ENCODE data around the gene SUCO. TPM values are rescaled to one million over a fixed set of nuclear protein-coding genes. Genes with fewer than 3 reads are reported as not detected.
"Not testable (repeated sequence)": the region's sequence is repeated elsewhere in the genome, so short reads cannot be mapped to it uniquely, and the experiment has no call there.

SUCO gene
- polyA plus RNA-seq, 10 donors = 27.8 to 46.6 (median 34.8) TPM

DNA sequence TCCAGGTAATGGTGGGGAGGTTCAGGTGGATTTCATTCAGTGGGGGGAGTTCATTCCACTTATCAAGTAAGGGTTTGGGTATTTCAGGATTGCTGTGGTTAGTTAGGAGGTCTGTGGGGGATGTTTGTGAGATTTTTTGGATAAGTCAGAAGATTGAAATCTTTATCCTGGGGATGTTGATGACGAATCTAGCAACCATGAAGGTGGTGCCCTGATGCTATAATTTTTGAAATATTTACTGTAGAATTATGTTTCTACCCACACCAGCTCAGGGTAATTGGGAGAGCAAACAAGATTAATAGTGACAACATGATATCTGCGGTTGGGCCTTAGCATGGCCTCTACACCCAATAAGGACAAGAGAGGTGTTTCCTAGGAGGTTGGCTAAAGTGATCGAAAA lies 28.3 kb downstream of the SUCO start:
- DNase-seq = peak in 1 of 3 donors; percentile 26

DNA sequence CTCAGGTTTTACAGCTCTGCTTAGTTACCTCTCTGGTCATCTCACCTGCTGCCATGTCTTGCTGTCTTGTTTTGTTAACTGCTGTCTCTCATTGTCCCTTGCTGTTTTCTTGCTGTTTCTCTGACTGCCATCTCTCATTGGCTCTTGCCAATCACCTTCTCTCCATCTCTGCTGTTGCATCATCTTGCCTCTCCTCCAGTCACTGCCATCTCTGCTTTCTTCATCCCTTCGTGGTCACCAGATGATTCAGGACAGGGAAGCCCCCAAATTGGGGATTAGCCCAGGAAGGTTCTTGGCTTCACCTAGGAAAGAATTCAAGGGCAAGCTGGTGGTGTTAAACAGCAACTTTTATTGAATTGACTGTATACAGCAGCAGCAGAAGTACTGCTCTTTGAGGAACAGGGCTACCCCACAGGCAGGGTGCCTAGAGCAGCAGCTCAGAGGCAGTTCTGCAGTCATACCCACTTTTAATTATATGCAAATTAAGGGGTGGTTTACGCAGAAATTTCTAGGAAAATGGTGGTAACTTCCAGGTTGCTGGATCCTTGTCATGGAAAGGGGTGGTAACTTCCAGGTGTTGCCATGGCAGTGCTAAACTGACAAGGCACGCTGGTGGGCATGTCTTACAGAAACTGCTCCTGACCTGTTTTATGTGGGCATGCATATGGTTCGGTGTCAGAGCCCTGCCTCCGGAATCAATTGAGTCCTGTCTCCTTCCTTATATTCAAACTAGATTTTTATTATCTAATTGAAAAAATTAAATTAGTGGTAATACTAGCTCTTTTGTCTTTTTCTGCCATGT lies 33.4 kb downstream of the SUCO start:
- DNase-seq = no peak

DNA sequence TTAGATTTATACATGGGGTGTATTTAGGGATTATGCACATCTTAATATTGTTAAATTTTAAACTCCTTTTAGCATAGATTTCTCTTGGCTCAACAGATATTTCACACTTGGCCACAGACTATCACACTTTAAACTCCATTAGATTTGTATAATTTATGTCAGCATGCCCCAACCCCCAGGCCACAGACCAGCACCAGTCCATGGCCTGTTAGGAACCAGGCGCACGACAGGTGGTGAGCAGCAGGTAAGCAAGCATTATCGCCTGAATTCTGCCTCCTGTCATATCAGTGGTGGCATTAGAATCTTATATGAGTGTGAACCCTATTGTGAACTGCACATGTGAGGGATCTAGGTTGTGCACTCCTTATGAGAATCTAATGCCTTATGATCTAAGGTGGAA lies 34.8 kb downstream of the SUCO start:
- DNase-seq = no peak

DNA sequence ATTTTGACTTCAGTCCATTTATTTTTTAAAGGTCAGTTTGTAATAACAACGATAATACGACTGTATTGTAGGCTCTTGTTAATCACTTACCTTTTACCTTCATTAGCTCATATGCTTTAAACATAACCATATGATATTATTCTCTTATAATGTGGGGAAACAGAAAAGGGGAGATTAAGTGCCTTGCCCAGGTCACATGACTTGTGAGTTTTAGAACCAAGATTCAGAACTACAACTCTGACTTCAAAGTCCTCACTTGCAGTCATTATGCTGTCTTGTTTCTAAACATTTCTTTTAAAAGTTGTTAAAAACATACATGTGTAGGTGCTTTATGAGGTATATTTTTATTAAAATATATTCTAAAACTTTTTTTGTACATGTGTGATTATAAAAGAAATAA lies 41.1 kb downstream of the SUCO start:
- DNase-seq = no peak

DNA sequence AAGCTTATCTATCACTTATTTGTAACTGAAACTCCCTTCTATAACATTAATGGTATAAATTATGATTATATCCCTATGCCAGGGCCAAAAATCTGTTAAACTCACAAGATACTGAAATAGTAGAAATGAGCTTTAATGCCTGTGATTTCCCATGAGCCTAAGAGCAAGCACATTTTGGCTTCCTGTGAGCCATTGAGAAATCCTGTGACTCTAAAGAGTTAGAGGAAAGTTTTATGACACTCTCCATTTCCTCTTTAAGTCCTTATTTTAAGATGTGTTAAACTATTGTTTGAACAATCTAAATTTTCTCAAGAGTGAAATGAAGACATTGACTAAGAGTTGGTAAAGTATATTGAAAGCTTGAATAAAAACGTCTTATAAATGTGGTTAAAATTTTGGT lies 45.6 kb downstream of the SUCO start:
- DNase-seq = no peak

DNA sequence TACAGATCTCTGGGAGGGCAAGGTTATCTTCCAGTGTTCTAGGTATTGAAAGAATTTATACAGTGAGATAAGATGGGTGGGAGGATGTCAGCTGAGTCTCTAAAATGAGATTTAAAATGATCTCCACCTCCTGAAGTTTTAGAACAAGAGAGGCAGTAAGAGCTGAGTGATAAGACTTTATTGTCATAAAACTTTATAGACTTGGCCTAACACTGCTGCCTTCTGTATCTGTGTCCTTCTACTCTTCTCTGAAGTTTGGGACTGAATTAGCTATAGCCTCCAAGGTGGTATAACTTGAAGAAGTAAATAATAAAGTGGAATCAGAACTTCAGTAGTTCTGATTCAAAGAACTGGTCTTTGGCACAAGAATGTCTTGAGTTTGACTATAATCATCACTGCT lies 48.3 kb downstream of the SUCO start:
- DNase-seq = no peak

DNA sequence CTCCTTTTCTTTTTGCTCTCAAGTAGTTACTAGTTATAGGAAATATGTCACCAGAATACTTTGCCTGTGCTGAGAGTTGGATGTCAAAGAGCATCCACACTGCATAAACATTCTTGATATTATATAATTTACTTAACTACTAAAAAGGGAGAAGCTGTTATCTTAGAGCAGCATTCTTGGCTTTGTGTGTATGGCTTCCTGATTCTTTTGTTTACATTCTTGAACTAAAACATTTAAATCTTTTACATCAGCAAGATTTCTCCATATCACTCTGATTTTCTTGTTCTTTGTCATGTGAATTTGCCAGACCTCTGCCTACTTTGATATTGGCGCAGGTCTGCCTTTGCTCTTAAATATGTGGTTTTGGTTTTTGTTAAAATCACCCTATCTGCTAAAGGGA lies 48.8 kb downstream of the SUCO start:
- no peak for DNase-seq

DNA sequence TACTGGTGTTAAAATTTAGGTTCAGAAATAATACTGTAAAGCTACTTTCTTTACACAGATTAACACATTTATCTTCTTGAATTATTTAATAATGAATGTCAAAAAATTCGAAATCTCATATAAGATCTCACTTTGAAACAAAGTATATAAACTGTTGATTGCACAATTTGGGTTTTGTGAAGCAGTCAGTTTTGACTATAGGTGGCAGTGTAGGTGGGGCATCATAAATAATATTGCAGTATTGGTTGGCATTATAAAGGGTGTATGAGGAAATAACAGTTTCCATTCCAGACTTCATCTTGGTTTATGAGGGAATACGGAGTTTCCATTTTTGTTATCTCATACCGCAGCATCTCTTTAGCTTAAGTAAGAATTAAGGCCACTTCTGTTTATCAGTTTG lies 49.9 kb downstream of the SUCO start:
- no peak for DNase-seq

DNA sequence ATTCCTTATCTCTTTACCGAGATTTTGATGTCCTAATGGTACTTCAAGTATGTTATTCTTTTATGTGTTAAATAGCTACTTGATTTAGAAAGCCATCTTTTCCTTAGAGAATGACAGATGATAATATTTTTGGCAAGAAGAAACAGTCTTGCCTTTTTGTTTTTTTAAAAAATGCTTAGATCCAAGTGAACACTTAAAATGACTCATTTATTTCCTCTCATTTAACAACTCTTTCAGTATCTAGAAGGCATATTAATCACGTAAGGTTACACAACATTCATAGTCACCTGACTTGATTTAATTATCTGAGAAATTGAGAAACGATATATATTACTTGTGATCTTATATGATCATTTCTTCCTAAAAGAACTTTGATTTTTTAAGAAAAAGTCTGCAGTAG lies 52.4 kb downstream of the SUCO start:
- no peak for DNase-seq

DNA sequence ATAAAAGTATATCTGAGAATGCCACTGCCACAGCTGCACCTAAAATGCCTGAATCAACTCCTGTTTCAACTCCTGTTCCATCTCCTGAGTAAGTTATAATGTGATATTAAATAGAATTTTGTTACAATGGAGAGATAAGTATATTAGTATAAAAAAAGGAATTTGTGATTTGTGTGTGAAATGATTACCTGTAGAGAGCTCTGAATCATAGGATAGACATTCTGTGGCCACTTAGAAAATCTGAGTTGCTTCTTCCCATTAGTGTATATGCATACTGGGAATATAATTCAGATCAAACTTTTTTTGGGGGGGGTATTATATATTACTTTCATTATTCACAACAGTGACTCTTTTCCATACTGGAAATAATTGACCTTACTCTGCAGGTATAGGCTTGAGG lies 52.9 kb downstream of the SUCO start:
- no peak for DNase-seq

DNA sequence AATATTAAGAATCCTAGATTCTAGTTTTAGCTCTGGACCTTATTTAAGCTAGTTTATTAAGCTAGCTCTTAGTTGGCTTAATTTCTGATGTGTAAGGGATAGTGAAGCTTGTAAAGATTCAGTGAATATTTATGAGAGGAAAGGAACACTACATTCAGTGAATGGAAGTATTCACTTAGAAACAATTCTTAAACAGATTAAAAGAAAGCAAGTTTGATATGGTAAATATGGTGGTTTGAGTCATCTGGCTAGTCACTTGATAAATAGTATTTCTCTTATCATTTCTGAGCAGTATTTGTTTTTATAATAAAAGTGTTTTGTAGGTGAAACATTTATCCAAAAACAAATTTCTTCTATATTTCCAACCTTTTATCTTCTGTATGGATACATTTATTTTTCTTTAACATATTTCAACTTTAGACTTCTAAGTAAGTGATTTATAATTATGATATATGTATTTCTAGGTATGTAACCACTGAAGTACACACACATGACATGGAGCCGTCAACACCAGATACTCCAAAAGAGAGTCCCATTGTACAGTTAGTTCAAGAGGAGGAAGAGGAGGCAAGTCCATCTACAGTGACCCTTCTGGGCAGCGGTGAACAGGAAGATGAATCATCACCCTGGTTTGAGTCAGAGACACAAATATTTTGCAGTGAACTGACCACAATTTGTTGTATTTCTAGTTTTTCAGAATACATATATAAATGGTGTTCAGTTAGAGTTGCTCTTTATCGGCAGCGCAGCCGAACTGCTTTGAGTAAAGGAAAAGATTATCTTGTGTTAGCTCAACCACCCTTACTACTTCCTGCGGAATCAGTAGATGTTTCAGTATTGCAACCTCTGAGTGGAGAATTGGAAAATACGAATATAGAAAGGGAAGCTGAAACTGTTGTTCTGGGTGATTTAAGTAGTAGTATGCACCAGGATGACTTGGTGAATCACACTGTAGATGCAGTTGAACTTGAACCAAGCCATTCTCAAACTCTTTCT lies 55.6 kb downstream of the SUCO start:
- DNase-seq = peak in 1 of 3 donors; percentile 31

DNA sequence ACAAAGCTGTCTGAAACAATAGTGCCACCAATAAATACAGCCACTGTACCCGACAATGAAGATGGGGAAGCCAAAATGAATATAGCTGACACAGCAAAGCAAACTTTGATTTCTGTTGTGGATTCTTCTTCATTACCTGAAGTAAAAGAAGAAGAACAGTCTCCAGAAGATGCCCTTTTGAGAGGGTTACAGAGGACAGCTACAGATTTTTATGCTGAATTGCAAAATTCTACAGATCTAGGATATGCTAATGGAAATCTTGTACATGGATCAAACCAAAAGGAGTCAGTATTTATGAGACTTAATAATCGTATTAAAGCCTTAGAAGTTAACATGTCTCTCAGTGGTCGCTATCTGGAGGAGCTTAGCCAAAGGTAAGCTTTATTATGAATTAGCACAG lies 56.6 kb downstream of the SUCO start:
- no peak for DNase-seq

DNA sequence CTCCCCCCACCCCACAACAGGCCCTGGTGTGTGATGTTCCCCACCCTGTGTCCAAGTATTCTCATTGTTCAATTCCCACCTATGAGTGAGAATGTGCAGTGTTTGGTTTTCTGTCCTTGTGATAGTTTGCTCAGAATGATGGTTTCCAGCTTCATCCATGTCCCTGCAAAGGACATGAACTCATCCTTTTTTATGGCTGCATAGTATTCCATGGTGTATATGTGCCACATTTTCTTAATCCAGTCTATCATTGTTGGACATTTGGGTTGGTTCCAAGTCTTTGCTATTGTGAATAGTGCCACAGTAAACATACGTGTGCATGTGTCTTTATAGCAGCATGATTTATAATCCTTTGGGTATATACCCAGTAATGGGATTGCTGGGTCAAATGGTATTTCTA lies 58.5 kb downstream of the SUCO start:
- DNase-seq = not testable (repeated sequence)

DNA sequence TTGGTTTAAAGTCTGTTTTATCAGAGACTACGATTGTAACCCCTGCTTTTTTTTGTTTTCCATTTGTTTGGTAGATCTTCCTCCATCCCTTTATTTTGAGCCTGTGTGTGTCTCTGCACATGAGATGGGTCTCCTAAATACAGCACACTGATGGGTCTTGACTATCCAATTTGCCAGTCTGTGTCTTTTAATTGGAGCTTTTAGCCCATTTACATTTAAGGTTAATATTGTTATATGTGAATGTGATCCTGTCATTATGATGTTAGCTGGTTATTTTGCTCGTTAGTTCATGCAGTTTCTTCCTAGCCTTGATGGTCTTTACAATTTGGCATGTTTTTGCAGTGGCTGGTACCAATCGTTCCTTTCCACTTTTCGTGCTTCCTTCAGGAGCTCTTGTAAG lies 62.1 kb downstream of the SUCO start:
- DNase-seq = not testable (repeated sequence)

DNA sequence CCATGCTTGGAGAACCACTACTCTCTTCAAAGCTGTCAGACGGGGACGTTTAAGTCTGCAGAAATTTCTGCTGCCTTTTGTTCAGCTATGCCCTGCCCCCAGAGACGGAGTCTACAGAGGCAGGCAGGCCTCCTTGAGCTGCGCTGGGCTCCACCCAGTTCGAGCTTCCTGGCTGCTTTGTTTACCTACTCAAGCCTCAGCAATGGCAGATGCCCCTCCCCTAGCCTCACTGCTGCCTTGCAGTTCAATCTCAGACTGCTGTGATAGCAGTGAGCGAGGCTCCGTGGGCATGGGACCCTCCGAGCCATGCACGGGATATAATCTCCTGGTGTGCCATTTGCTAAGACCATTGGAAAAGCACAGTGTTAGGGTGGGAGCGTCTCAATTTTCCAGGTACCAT lies 63.8 kb downstream of the SUCO start:
- not testable (repeated sequence) for DNase-seq

DNA sequence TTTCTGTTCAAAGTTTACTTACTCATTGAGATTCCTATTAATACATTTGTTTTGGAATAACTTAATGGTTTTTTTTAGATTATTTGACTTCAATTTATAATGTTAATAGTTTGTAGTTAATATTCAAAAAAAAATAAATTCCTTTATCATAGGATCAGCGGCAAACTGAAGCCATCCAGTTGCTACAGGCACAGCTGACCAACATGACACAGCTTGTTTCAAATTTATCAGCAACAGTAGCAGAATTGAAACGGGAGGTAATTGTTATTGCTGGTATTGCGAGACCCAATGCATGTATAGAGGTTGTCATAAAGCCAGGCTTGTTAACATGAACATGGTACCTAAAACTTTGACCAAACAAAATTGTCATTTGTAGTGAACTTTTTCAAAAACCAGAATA lies 67.0 kb downstream of the SUCO start:
- DNase-seq = no peak

DNA sequence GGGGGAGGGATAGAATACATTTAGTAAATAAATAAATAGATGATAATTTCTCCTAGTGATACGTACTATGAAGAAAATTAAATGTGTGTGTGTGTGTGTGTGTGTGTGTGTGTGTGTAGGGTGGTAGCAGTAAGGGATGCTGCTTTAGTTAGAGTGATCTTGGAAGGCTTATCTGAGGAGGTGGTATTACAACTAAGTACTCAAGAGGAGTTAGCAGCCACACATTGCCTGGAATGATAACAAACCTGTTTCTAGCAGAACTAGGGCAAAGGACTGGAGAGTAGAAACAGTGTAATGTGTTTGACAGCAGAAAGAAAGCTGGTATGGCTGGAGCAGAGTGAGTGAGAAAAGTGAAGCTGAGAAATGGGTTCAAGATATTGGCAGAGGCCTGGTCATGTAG lies 67.7 kb downstream of the SUCO start:
- no peak for DNase-seq

DNA sequence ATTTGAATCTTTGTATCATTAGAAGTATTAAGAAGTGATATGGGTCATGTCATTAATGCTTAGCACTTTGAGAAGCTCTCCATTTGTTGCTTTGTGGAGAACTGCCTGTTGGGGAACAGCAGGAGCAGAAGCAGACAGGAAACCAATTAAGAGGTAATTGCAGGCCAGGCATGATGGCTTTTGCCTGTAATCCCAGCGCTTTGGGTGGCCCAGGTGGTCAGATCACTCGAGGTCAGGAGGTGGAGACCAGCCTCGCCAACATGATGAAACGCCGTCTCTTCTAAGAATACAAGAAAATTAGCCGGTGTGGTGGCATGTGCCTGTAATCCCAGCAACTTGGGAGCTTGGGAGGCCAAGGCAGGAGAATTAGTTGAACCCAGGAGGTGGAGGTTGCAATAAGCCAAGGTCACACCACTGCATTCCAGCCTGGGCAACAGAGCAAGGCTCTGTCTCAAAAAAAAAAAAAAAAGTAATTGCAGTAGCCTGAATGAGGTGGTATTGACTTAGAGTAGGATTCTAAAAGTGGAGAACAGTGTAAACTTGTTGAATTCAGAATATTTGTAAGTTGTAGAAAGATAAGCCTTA lies 68.2 kb downstream of the SUCO start:
- DNase-seq = no peak

DNA sequence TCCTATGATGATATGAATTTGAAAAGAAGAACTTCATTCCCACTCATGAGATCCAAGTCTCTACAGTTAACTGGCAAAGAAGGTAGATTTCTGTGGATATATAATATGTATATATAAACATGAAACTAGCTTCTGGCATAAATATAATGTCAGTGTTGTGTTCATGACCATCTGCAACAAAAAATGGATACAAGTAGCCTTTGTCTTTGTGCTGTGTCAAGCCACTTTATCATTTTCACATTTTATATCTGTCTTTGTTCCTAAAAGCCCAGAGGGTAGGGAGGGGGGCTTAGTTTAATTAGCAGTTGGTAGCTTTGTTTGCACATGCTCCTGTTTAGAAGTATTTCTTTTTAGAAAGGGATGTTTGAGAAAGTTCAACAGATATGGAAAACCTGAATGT lies 69.8 kb downstream of the SUCO start:
- no peak for DNase-seq

DNA sequence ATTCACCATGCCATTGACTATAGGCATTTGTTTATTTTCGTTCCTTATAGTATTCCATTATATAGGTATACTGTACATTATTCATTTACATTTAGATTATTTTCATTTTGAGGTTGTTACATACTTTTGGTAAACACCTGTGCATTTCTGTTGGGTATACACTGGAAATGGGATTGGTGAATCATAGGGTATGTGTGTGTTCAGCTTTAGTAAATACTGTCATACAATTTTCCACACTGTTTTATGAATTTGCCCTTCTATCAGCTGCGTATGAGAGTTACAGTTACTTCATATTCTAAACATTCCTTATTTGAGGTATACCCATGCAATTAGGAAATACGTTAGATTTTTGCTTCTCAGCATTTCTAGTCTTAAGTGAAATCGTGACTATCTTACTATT lies 70.9 kb downstream of the SUCO start:
- no peak for DNase-seq

DNA sequence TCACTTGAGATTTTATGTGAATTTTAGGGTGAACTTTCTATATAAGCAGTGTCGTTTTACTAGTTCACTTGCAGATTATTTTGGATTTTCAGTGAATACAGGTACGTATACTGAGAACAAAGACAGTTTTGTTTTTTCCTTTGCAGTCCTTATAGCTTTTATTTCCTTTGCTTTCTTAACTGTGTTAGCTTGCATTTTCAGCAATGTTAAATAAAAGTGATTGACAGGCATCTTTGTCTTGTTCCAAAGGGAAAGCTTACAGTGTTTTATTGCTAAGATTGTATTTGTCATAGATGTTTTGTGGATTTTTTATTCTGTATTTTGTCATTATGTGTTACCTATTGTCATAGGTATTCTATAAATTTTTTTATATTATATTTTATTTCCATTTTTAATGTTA lies 72.7 kb downstream of the SUCO start:
- DNase-seq = no peak

DNA sequence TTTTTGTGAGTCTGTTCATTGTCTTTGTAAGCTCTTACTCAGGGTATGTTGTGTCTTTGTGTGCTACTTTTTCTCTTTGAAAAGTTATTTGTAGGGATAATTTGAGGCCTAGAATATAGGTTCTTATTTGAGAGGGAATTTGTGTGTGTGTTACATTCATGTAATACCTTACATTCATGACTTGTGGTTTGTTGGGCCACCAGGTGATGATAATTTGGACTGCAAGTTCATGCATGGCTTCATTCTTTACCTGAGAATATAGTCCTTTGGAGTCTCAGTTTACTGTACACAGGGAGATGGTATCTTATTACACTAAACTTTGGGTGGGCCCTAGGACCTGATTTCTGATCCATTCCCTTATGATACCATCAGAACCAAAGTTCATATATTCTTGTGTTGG lies 74.2 kb downstream of the SUCO start:
- DNase-seq = no peak
